Fibroblast of lung (primary cell): Measurements from ENCODE around the gene GTPBP3.

ENCODE experiments used
- EZH2 ChIP-seq: IDR thresholded peaks from 2 replicates; pipeline ENCODE4 v1.5.1; 2012; ENCODE audit warnings: low read length, control low read depth, mild to moderate bottlenecking; ENCODE audit errors: missing control alignments
- TF ChIP-seq, protein P1 (sequence below), 2 donors: IDR thresholded peaks in 1 of 2; conservative IDR thresholded peaks in 1 of 2; 1 replicate in 1 of 2; 2 replicates in 1 of 2; pipeline ENCODE4 v1.5.1; 2011 to 2012; ENCODE audit warnings: low read length in 2 of 2, control low read depth in 1 of 2, inconsistent platforms in 1 of 2, low read depth in 1 of 2, mild to moderate bottlenecking in 1 of 2

DNA sequence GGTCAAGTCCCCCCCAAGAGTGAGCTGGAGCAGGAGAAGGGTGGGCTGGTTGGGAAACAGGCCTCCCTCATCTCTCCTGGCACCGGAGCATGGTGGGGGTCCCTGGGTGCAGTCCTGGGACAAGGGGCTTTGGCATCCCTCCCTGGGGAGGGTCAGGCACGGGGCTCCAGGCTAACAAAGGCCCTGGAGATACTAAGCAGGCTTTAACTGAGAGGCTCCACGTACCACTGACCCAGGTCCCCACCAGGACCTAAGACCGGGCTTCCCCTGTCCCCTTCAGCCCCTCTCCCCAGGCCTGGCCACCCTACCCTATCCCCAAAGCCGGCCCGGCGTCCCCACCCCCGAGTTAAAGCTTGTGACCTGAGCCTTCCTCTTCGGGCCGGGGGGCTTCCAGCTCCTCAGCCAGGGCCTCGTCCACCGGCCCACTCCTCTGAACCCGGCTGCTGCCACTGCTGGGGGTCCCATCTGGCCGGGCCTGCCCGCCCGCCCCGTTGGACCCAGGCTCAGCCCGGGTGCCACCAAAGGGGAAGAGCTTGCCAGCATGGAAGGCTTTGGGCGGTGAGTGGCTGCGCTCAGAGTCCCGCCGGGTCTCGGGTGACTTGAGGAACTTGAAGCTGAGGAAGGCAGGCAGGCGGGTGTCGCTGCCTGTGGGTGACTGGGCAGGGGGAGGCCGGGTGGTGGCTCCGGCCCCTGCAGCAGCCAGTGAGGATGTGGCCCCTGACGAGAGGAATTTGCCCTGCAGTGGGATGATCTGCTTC lies 12.8 kb upstream of the GTPBP3 start:
- no peak for TF ChIP-seq EZH2
- TF ChIP-seq, protein P1, sequence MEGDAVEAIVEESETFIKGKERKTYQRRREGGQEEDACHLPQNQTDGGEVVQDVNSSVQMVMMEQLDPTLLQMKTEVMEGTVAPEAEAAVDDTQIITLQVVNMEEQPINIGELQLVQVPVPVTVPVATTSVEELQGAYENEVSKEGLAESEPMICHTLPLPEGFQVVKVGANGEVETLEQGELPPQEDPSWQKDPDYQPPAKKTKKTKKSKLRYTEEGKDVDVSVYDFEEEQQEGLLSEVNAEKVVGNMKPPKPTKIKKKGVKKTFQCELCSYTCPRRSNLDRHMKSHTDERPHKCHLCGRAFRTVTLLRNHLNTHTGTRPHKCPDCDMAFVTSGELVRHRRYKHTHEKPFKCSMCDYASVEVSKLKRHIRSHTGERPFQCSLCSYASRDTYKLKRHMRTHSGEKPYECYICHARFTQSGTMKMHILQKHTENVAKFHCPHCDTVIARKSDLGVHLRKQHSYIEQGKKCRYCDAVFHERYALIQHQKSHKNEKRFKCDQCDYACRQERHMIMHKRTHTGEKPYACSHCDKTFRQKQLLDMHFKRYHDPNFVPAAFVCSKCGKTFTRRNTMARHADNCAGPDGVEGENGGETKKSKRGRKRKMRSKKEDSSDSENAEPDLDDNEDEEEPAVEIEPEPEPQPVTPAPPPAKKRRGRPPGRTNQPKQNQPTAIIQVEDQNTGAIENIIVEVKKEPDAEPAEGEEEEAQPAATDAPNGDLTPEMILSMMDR (conservative IDR thresholded peaks at IDR 0.05 in 1 of 2, IDR thresholded peaks at IDR 0.05 in 1 of 2; ENCODE audit: low read depth in 1 of 2, low read length in 2 of 2): no peak
